A673 (cell line): ENCODE measurements around the gene CHD5. TPM values are rescaled to one million over a fixed set of nuclear protein-coding genes. Genes with fewer than 3 reads are reported as not detected.

Source experiments
- BruUV-seq: library from RNA; stranded (reverse); fragments of 400-500 nt; replicated peaks from 2 replicates; lab custom pipeline; 2021; lab: Mats Ljungman, UMichigan
- CTCF ChIA-PET: fragments of 300-600 bp; sonication (Branson Sonifier 250); formaldehyde crosslinking; loops from one replicate; lab custom pipeline; 2022; ENCODE audit warnings: antibody characterized with exemption; lab: Charles Lee
- POLR2A ChIA-PET: fragments of 300-600 bp; sonication (Branson Sonifier 250); formaldehyde crosslinking; loops from one replicate; lab custom pipeline; 2022; ENCODE audit warnings: antibody characterized with exemption; ENCODE audit not compliant: low non-redundant PET; lab: Charles Lee
- DNase-seq: peaks from one replicate; pipeline ENCODE4 v3.0.0-alpha.2; 2015; ENCODE audit warnings: low spot score
- H3K27ac ChIP-seq: fragments of 200-600 bp; sonication (generic); 2 replicates; pipeline ENCODE4 v1.5.1; 2016; ENCODE audit warnings: mixed run types, low read depth, mild to moderate bottlenecking, mixed read lengths, antibody characterized with exemption, low read length; ENCODE audit not compliant: poor library complexity, severe bottlenecking
- H3K27me3 ChIP-seq: fragments of 200-600 bp; sonication (generic); replicated peaks from 2 replicates; pipeline ENCODE4 v1.6.1; 2017; ENCODE audit warnings: mixed run types, low read depth, mild to moderate bottlenecking, mixed read lengths, antibody characterized with exemption, low read length; ENCODE audit not compliant: insufficient read depth, poor library complexity
- H3K36me3 ChIP-seq: fragments of 200-600 bp; sonication (generic); 2 replicates; pipeline ENCODE4 v1.6.1; 2016; ENCODE audit warnings: mixed run types, mild to moderate bottlenecking, mixed read lengths, antibody characterized with exemption, low read length; ENCODE audit not compliant: insufficient read depth, poor library complexity, severe bottlenecking
- H3K4me1 ChIP-seq: fragments of 200-600 bp; sonication (generic); 2 replicates; pipeline ENCODE4 v1.6.1; 2017; ENCODE audit warnings: mixed run types, mild to moderate bottlenecking, mixed read lengths, antibody characterized with exemption, low read length; ENCODE audit not compliant: insufficient read depth, poor library complexity, severe bottlenecking
- H3K4me3 ChIP-seq: fragments of 200-600 bp; sonication (generic); 2 replicates; pipeline ENCODE4 v1.5.1; 2016; ENCODE audit warnings: low read depth, mixed run types, mild to moderate bottlenecking, mixed read lengths, low read length; ENCODE audit not compliant: poor library complexity, severe bottlenecking
- H3K9me3 ChIP-seq: fragments of 200-600 bp; sonication (generic); 2 replicates; pipeline ENCODE4 v1.6.1; 2016; ENCODE audit warnings: mixed run types, low read depth, mild to moderate bottlenecking, mixed read lengths, antibody characterized with exemption, low read length; ENCODE audit not compliant: poor library complexity, severe bottlenecking
- CTCF ChIP-seq: fragments of 300-800, 200-600 bp; sonication (generic); conservative IDR thresholded peaks from 2 replicates; pipeline ENCODE4 v1.5.1; 2017; ENCODE audit warnings: low read depth, mild to moderate bottlenecking, antibody characterized with exemption, low read length, moderate library complexity, mixed read lengths
- EZH2 ChIP-seq: fragments of 200-600 bp; sonication (generic); IDR thresholded peaks from 2 replicates; pipeline ENCODE4 v1.6.1; 2017; ENCODE audit warnings: borderline replicate concordance, low read depth, mild to moderate bottlenecking, mixed read lengths, antibody characterized with exemption, low read length; ENCODE audit not compliant: poor library complexity, severe bottlenecking
- intact Hi-C: fragments of 100-400 bp; cut with micrococcal nuclease; formaldehyde crosslinking; loops from one replicate; pipeline ENCODE4 v1.10.0; 2022; ENCODE audit not compliant: unreplicated experiment
- total RNA-seq: library from RNA; stranded (reverse); gene quantifications from 2 replicates; pipeline ENCODE4 v1.2.3, GENCODE V29; 2021

The CHD5 gene
- total RNA-seq, 1 experiment from 2014 or later = 0.58 TPM

GRCh38 chr1:6094246-6094645, 85.9 kb downstream of the CHD5 start:
- H3K27ac ChIP-seq = no peak overlapping the region
- intact Hi-C loops = no loop called here
- H3K4me3 ChIP-seq = no peak overlapping the region
- H3K9me3 ChIP-seq = no peaks in the 10 kb centered on the region
- no peak for TF ChIP-seq EZH2
- TF ChIP-seq CTCF = no peak
- ChIA-PET CTCF (no interaction called here), POLR2A (no interaction called here)
- no TSS peak for BruUV-seq
- no peak for DNase-seq
- H3K4me1 ChIP-seq = no peaks in the 10 kb centered on the region
- no peaks in the 10 kb centered on the region for H3K36me3 ChIP-seq
- no peaks in the 10 kb centered on the region for H3K27me3 ChIP-seq

GRCh38 chr1:6093611-6094010, 86.5 kb downstream of the CHD5 start:
- no TSS peak for BruUV-seq
- CTCF ChIA-PET = no interaction called here

GRCh38 chr1:6093071-6093470, 87.0 kb downstream of the CHD5 start:
- Histone ChIP-seq H3K4me3 (no peak overlapping the region), H3K36me3 (no peaks in the 10 kb centered on the region), H3K4me1 (no peaks in the 10 kb centered on the region), H3K9me3 (no peaks in the 10 kb centered on the region), H3K27ac (no peak overlapping the region), H3K27me3 (no peaks in the 10 kb centered on the region)
- DNase-seq = no peak
- ChIA-PET POLR2A (no interaction called here), CTCF (no interaction called here)
- no TSS peak for BruUV-seq
- TF ChIP-seq EZH2 (no peak), CTCF (no peak)
- intact Hi-C loops = no loop called here

More at GRCh38 chr1:6093611-6094010, 86.5 kb downstream of the CHD5 start:
- TF ChIP-seq CTCF (no peak), EZH2 (no peak)
- POLR2A ChIA-PET = no interaction called here
- no peaks in the 10 kb centered on the region for H3K27me3 ChIP-seq
- DNase-seq = no peak
- no peak overlapping the region for H3K27ac ChIP-seq
- no peaks in the 10 kb centered on the region for H3K4me1 ChIP-seq
- no peaks in the 10 kb centered on the region for H3K36me3 ChIP-seq
- no peak overlapping the region for H3K4me3 ChIP-seq
- intact Hi-C loops = no loop called here
- H3K9me3 ChIP-seq = no peaks in the 10 kb centered on the region
